GM12873 (cell line): ENCODE measurements around the gene NUP43.
A peak's percentile ranks its signal among the peaks of the same experiment; 100 is the strongest.

Source experiments
- CTCF ChIP-seq: IDR thresholded peaks from 2 replicates; pipeline ENCODE4 v1.5.1; 2012; ENCODE audit warnings: low read depth, mild to moderate bottlenecking, moderate library complexity, low read length, control low read depth; ENCODE audit not compliant: insufficient read depth; ENCODE audit errors: missing control alignments

NUP43 gene

DNA sequence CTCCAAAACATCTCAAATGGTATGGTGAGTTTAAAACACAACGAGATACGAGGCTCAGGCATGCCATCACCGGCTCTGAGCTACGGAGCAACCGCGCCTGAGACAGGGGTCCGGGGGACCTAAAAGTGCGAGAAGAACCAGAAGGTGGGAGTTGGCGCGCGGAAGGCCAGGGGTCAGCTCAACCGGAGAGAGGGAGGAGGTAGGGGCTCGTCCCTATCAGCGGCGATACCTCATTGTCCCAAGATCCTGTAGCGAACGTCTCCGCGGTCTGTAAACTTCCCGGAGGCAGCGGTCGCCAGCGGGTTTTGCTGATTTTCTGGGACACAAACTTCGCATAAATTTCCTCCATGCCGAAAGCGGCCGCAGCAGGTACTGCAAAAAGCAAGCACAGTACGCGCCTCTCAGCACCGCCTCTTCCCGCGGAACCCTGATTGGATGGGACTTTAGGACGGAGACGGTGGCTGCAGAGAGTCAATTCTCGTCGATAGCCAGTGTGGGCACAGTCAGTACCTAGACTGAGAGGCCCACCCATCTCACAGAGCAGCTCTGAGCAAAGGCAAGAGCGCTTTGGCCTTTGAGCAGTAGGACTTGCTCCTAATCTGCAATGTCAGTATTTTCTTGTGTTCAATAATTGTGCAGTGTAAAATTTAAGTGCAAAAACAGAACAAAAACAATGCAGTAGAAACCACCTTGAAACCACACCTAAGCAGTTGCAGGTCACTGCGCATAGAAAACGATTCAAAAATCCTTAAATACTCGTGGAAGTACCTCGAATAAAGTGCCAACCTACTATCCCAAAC lies at the start of gene NUP43:
TSS of gene NUP43 (minus strand) at position 383 of the 800 bp plus-strand sequence. CDS start at position 349, 34 bp downstream.
- TF ChIP-seq CTCF, result peak; percentile 63

- TF ChIP-seq CTCF, result no peak
Observed at GRCh38 chr6:149783551-149783950, 37.2 kb upstream of the NUP43 start.

DNA sequence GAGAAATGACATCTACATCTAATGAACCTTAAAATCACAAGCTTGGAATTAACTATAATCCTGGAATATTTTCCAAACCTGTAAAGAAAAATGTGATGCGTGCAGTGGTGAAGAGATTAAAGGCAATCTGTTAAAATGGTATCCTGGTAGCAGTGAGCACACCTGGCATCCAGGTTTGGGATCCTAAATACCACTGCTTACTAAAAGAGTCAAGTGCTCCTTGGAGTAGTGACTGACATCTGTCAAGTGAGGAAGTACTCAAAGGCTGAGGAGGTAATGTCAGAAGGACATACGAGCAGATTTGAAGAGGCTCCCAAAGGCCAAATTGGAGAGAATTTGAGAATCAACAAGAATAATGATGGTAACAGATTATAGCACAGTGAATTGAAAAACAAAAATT lies 36.0 kb upstream of the NUP43 start:
- TF ChIP-seq CTCF, result no peak

GRCh38 chr6:149781715-149782114 lies 35.4 kb upstream of the NUP43 start:
- TF ChIP-seq CTCF, result no peak

- TF ChIP-seq CTCF, result no peak
Observed at GRCh38 chr6:149779644-149779963, 33.3 kb upstream of the NUP43 start.

DNA sequence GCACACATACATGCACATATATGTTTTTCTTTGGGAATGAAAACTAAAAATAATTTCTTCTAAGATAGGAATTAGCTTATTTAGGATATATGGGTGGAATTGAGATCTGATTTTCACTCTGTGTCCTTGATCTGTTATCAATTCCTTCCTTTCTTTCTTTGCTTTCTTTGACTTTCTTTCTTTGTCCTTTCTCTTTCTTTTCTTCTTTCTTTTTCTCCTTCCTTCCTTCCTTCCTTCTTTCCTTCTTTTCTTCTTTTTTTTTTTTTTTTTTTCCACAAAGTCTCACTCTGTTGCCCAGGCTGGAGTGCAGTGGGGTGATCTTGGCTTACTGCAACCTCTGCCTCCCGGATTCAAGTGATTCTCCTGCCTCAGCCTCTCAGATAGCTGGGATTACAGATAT lies 31.3 kb upstream of the NUP43 start:
- no peak for TF ChIP-seq CTCF

DNA sequence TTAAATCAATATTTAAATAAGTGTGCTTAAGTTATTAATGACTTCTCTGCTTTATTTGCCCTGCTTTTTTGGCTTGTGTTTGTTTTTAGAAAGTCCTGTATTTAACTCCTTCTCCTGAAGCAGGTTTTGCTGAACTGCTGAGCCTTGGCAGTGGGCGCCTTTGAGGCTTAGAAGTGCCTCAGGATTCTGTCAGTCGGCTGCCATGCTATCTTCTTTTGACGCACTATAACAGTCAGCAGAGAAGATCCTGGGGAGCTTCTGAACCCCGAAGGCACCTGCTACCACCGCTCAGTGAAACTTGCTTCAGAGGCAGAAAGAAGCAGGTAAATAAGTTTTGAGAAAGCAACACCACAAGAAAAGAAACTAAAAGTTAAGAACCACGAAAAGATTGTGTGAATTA lies 25.6 kb upstream of the NUP43 start:
- no peak for TF ChIP-seq CTCF
